HepG2 (cell line): ENCODE measurements around the gene TCERG1.

Source experiments
- CTCF ChIP-seq: sonication (generic); formaldehyde crosslinking; IDR thresholded peaks from 2 replicates; pipeline ENCODE4 v1.5.0; 2020; ENCODE audit warnings: mild to moderate bottlenecking, missing genetic modification reagents, moderate library complexity
- GPBP1L1 ChIP-seq: sonication (generic); formaldehyde crosslinking; IDR thresholded peaks from 2 replicates; pipeline ENCODE4 v1.5.0; 2020; ENCODE audit warnings: mild to moderate bottlenecking, missing genetic modification reagents
- MED8 ChIP-seq: sonication (generic); formaldehyde crosslinking; IDR thresholded peaks from 2 replicates; pipeline ENCODE4 v1.8.1; 2023; ENCODE audit warnings: mild to moderate bottlenecking, missing genetic modification reagents; ENCODE audit not compliant: insufficient replicate concordance
- MIER3 ChIP-seq: IDR thresholded peaks from 2 replicates; pipeline ENCODE4 v1.6.1; 2016; ENCODE audit warnings: missing compliant biosample characterization, borderline replicate concordance
- NCOR1 ChIP-seq: fragments of 200-600 bp; sonication (generic); IDR thresholded peaks from 2 replicates; pipeline ENCODE4 v1.7.0; 2017; ENCODE audit warnings: antibody characterized with exemption, low read length, borderline replicate concordance
- POLR2A ChIP-seq, 2 experiments: IDR thresholded peaks; 2 replicates each; pipeline ENCODE4 v1.6.1; 2011; ENCODE audit warnings: low read depth in 2 of 2, low read length in 2 of 2, mild to moderate bottlenecking in 1 of 2, moderate library complexity in 1 of 2; ENCODE audit not compliant: insufficient read depth in 1 of 2
- POLR2AphosphoS5 ChIP-seq: IDR thresholded peaks from 2 replicates; pipeline ENCODE4 v1.6.1; 2012; ENCODE audit warnings: low read depth, low read length
- PTBP1 ChIP-seq: fragments of 200-400 bp; formaldehyde crosslinking; IDR thresholded peaks from 2 replicates; pipeline ENCODE4 v1.6.1; 2018; ENCODE audit warnings: low read length, low read depth; ENCODE audit not compliant: poor library complexity, severe bottlenecking
- SOX13 ChIP-seq, 3 experiments: fragments of 450-650 bp in 1 of 3; sonication (generic) in 1 of 3; formaldehyde crosslinking in 1 of 3; IDR thresholded peaks in 2 of 3; conservative IDR thresholded peaks in 1 of 3; 2 replicates each; pipeline versions ENCODE4 v1.5.0 to v1.6.1; 2016 to 2020; ENCODE audit warnings: antibody characterized with exemption in 1 of 3, mild to moderate bottlenecking in 1 of 3, missing compliant biosample characterization in 1 of 3, missing genetic modification reagents in 1 of 3, moderate library complexity in 1 of 3
- ZHX1 ChIP-seq: sonication (generic); formaldehyde crosslinking; IDR thresholded peaks from 2 replicates; pipeline ENCODE4 v1.8.1; 2022; ENCODE audit warnings: low read depth, mild to moderate bottlenecking, missing genetic modification reagents
- ZNF318 ChIP-seq: sonication (generic); formaldehyde crosslinking; IDR thresholded peaks from 2 replicates; pipeline ENCODE4 v1.4.0; 2020; ENCODE audit warnings: mild to moderate bottlenecking, missing genetic modification reagents
- ZNF768 ChIP-seq: sonication (generic); formaldehyde crosslinking; IDR thresholded peaks from 2 replicates; pipeline ENCODE4 v1.4.0; 2020; ENCODE audit warnings: missing genetic modification reagents

- no peak for TF ChIP-seq ZHX1 (CRISPR knock-in tag)
- no peak for TF ChIP-seq MED8
- TF ChIP-seq MIER3 (CRISPR knock-in tag), result no peak
- TF ChIP-seq POLR2A (IDR thresholded peaks at IDR 0.05; ENCODE audit: insufficient read depth in 1 of 2, low read depth in 2 of 2, low read length in 2 of 2), result no peak
- no peak for TF ChIP-seq PTBP1
- no peak for TF ChIP-seq ZNF768 (CRISPR knock-in tag)
- no peak for TF ChIP-seq SOX13 (IDR thresholded peaks at IDR 0.05)
- no peak for TF ChIP-seq SOX13 (CRISPR knock-in tag; conservative IDR thresholded peaks at IDR 0.05 in 1 of 2, IDR thresholded peaks at IDR 0.05 in 1 of 2)
- TF ChIP-seq POLR2AphosphoS5, result no peak
- no peak for TF ChIP-seq CTCF (CRISPR knock-in tag)
- no peak for TF ChIP-seq GPBP1L1 (CRISPR knock-in tag)
- no peak for TF ChIP-seq ZNF318 (CRISPR knock-in tag)
- no peak for TF ChIP-seq NCOR1
Observed at GRCh38 chr5:146419696-146420095, 27.4 kb upstream of the TCERG1 start.
